ENCODE data around the gene PEPD. TPM values are rescaled to one million over a fixed set of nuclear protein-coding genes. Genes with fewer than 3 reads are reported as not detected.

Gene PEPD
- total RNA-seq, 1 experiment from 2014 or later, result 148 TPM

DNA sequence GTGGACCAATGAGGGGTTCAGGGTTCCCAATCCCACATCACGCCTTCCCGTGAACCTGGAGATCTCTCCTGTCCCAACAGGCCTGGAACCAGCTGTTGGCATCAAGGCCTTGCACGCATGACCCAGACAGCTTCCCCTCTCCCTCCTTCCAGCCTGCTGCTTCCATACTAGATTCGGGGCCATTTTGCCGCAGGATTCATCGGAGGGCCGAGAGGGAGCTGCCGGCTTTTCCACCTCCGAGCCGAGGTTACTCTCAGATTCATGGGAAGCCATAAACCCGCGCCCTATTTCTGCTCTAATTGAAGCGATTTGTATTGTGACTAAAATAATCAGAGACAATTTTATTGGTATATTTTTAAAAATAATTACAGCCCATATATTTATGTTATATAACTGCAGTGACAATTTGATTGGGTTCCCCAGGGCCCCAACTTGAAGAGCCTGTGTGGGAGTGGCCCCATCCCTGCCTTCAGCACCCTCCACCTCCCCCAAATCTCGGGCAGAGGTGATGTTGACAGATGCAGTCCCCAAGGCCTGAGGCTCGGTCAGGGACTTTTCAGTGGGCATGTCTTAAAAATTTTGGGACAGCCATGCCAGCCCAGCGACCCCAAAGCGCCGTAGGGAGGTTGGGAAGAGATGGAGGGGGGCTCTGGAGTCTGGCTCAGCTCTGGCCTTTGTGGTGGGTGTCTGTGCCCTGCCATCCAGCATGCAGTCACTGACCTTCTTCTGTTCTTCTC lies 30.8 kb upstream of the PEPD start:
- DNase-seq (ENCODE audit: low read depth), result no peak
- in situ Hi-C loops (cut with HindIII; ENCODE audit: low pct_unique_long_range_greater_than_20kb, low sequenced_read_pairs), result no loop called here

DNA sequence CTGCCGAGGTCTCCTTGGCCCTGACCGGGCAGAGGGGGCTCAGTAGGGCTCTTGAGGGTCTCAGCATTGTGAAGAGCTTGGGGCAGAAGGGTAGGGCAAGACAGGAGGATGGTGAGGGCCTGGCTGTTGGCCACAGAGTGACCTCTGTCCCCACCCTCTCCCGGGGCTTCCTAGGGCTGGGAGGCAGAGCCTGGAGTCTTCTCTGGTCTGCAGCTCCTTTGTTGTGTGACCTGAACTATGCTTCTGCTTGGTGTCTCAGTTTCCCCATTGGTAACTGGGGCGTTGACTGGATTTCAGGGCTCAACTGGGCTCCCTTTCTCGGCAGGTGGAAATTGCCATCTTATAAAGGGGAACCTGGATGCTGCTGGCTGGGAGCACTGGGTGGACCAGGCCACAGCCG lies 30.1 kb upstream of the PEPD start:
- DNase-seq (ENCODE audit: low read depth), result no peak
- in situ Hi-C loops (cut with HindIII; ENCODE audit: low pct_unique_long_range_greater_than_20kb, low sequenced_read_pairs), result no loop called here

DNA sequence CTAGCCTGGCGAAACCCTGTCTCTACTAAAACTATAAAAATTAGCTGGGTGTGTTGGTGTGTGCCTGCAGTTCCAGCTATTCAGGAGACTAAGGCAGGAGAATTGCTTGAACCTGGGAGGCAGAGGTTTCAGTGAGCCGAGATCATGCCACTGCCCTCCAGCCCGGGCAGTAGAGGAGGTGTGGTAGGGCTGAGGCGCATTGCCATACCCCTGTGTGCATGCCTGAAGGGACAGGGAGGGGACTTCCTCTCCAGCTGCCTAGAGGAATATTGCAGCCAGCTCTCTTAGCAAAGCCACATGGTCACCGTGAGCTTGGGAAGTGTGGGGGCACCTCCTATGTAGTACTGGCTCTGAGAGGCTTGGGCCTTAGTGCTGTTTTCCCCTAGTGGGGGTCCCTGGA lies 29.2 kb upstream of the PEPD start:
- in situ Hi-C loops (cut with HindIII; ENCODE audit: low pct_unique_long_range_greater_than_20kb, low sequenced_read_pairs), result no loop called here

DNA sequence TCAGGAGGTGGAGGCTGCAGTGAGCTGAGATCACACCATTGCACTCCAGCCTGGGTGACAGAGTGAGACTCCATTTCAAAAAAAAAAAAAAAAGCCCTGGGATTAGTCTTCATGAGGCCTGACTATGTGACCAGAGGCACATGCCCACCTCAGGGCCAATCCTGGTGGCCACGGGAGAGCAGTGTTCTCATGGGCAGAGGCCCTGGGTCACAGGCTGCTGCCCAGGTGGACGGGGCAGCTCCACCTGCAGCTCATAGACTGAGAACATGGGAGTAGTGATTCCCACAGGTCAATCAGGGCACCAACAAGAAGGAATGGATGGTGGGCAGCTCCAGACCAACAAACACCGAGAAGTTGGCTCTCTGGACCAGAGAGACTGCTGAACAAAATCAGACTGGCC lies 26.1 kb upstream of the PEPD start:
- in situ Hi-C loops (cut with HindIII; ENCODE audit: low pct_unique_long_range_greater_than_20kb, low sequenced_read_pairs), result no loop called here
- no peak for DNase-seq (ENCODE audit: low read depth)

More for the DNA sequence above, 29.2 kb upstream of the PEPD start:
- DNase-seq (ENCODE audit: low read depth), result no peak

DNA sequence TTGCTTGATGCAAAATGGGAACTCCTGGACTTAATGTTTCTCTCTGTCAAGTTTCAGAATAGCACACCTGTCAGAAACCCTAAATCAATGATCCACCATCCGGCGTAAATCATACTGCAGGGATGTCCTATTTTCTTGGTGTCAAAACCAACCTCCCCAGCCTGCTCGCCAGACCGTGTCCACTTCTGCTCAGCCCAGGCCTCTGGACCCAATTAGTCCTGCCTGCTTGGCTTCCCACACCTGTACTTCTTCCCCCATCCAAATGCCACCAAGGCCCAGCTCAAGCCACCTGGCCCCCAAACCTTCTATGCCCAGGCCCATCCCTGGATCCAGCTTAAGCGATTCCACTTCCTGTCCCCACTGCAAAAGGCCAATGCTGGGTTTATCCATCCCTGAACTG lies 25.1 kb upstream of the PEPD start:
- in situ Hi-C loops (cut with HindIII; ENCODE audit: low pct_unique_long_range_greater_than_20kb, low sequenced_read_pairs), result no loop called here
- no peak for DNase-seq (ENCODE audit: low read depth)

DNA sequence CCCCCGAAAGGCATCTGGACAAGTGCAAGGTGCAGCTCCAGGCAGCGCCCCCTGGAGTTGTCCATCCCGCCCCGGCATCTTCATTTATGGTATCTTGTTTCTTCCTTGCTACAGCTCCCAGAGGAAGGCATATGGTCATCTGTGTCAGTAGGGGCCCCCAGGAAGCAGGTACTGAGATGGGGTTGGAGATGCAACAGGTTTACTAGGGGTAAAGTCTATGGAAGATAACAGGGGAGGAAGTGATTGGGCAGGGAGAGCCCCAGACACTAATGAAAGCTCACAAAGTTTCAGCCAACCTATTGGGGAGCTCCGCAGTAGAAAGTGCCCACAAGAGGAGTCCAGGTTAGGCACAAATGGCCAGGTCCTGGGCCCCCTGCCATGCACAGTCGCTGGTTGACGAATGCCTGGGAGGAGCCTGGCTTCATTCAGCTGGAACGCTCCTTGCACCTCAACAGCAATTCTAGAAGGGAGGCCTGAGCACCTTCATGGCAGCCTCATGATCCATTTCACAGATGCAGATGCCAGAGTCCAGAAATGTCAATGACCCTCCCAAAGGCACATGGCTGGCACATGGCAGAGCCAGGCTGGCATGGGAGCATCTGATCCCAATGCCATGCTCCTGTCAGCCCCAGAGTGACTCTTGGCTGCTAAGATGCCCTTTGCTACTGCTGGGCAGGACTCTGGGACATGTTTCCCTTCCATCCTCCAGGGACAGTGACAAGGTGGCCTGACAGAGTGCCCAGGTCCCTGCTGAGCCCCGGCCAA lies 23.8 kb upstream of the PEPD start:
- DNase-seq (ENCODE audit: low read depth), result no peak
- in situ Hi-C loops (cut with HindIII; ENCODE audit: low pct_unique_long_range_greater_than_20kb, low sequenced_read_pairs), result no loop called here

DNA sequence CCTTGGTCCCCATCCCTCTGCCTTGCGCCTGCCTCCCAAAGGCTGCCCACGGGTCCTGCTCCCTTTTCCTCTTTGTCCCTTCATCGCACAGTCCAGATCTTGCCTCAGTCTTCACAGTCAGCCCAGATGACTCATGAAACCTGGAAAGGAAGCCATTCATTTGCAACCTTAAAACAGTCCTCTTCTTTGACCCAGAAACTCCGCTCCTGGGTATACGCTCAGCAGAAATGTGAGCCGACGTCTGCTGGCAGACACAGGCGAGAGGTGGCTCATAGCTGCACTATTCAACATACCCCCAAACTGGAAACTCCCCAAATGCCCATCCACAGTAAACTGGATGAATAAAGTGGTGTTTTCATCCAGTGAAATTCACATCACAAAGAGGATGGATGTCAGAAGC lies 13.6 kb upstream of the PEPD start:
- in situ Hi-C loops (cut with HindIII; ENCODE audit: low pct_unique_long_range_greater_than_20kb, low sequenced_read_pairs), result no loop called here
- DNase-seq (ENCODE audit: low read depth), result no peak

DNA sequence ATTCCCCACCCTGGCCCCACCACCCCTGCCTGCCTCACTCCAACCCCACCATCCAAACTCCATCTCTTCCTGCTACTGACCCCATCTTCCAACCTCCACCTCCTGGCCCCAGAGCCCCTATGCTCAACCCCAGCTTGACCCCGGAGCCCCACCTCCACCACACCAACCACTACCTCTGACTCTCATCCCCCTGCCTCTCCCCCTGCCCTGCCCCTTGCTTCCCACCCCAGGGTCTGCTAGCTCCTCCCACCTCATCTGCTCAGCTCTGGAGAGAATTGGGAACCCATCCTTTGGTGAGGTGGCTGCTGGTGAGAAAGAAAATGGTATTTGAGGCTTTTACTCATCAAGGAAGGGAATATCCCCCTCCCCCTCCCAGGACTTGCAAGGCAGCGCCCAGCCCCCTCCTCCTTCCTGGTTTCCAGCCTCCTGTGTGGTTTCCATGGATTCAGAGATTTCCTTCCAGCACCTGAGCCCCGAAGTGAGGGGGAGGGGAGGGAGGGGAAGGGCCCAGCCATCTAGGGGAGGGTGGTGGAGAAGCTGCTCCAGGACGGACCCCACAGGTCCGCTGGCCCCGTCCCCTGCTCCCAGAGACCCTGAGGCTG lies 11.4 kb upstream of the PEPD start:
- in situ Hi-C loops (cut with HindIII; ENCODE audit: low pct_unique_long_range_greater_than_20kb, low sequenced_read_pairs), result no loop called here

DNA sequence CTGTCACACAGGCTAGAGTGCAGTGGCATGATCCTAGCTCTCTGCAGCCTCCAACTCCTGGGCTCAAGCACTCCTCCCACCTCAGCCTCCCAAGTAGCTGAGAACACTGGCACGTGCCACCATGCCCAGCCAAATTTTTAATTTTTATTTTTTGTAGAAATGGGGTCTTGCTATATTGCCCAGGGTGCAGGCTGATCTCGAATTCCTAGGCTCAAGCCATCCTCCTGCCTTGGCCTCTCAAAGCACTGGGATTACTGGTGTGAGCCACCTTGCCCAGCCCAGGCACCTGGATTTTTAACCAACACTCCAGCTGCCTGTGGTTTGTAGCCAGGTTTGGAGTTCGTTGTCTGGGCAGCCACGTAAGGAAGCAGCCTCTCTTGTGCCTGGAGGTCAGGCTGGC lies 9.3 kb upstream of the PEPD start:
- DNase-seq (ENCODE audit: low read depth), result no peak
- in situ Hi-C loops (cut with HindIII; ENCODE audit: low pct_unique_long_range_greater_than_20kb, low sequenced_read_pairs), result no loop called here

More for the DNA sequence above, 11.4 kb upstream of the PEPD start:
- DNase-seq (ENCODE audit: low read depth), result no peak

DNA sequence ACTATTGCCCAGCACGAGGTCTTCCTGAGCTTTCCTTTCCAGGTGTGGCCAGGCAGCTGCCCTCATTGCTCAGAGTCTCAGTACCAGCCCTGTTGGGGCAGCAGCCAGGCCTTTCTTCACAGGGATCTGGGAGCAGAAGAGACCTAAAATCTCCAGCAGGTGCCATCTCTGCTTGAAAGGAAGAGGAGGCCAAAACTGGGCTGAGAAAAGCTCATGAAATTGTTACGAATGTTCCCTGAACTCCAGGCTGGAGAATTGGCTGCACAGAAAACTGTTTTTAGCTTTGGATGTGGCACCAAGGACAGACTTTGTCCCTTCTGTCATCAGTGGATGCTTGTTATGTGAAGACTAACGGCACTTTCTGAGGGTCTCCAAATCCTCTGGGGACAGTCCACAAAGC lies 8.7 kb upstream of the PEPD start:
- no peak for DNase-seq (ENCODE audit: low read depth)
- in situ Hi-C loops (cut with HindIII; ENCODE audit: low pct_unique_long_range_greater_than_20kb, low sequenced_read_pairs), result no loop called here

DNA sequence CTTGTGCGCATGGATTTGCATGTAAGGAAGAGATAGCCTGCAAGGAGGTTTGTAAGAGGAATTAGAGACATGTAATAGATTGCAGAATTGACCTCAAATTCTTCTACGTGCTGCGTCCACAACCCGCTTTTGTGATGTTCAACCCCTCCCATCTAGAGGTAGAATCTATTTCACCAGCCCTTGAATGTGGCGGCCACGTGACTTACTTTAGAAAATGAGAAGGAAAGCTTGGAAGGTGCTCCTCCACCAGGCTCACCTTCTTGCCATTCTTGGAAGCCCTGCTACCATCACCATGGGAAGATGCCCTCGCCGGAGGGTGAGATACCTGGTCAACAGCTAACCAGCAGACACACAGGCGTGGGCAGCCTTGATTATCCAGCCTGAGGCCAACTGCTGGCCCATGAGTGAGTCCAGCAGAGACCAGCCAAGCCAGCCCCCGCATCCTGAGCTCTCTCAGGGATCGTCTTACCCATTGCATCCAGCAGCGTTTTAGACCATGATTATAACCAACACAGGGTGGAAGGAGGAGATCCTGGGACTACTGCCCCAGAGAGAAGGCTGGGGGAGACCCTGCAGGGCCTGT lies 7.6 kb upstream of the PEPD start:
- no peak for DNase-seq (ENCODE audit: low read depth)
- in situ Hi-C loops (cut with HindIII; ENCODE audit: low pct_unique_long_range_greater_than_20kb, low sequenced_read_pairs), result no loop called here

DNA sequence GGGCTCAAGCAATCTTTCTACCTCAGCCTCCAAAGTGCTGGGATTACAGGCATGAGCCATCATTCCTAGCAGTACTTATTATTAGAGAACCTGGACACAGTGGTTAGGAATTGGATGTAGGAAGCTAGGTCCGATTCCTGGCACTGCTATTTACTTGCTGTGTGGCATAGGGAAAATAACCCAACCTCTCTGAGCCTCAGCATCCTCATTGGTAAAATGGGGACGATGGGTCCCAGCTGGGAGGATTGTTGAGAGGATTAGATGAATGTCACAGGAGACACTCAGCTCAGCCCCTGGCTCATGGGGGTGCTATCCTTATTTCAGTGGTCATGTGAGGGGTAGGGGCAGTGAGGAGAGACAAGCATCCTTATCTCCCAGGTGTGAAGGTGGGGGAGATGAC lies 6.8 kb upstream of the PEPD start:
- in situ Hi-C loops (cut with HindIII; ENCODE audit: low pct_unique_long_range_greater_than_20kb, low sequenced_read_pairs), result no loop called here

DNA sequence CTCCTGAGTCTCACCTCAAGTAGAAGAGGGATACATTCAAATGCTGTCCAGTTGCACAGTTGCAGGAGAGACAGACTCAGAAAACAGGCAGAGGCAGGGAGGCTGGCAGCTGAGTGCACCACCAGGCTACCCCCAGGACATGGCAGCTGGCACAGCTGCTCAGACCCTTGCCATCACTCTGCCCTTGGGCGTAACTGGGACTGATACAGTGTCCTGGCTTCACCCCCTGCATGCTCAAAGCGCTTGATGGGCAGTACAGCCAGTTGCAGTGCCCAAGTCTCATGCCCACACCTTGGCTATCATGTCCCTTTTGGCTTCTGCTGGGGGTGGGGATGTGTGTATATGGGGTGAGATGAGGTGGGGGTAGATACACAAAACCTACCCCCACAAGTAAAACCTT lies 5.5 kb upstream of the PEPD start:
- no peak for DNase-seq (ENCODE audit: low read depth)
- in situ Hi-C loops (cut with HindIII; ENCODE audit: low pct_unique_long_range_greater_than_20kb, low sequenced_read_pairs), result no loop called here

More for the DNA sequence above, 6.8 kb upstream of the PEPD start:
- no peak for DNase-seq (ENCODE audit: low read depth)

DNA sequence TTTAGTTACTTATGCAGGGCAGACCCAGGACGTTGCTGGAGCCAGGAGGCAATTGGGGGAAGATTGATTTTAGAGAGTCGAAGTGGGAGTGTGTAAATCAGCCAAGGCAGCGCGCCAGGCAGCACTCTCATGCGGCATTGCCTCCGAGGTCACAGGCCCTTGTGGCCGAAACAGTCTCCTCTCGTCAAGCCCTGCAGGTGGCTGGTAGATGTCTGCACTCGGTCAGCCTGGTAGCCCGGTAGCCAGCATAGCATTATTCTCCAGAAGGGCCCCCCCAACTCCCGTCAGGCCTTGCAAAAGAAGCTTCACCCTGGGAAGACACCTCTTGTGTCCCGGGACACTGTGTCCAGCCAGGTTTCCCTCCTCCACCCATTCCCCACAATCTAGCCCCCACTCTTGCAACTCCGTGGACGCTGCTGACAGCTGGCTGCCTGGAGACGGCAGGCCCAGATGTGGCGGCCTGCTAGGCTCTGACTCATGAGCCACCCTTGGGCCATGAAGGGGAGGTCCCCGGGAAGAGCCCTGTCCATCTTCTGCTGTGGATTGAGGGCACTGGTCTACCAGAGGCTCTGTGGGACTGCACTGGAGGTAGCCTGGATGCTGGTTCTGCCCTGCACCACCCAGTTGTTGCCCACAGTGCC lies 2.6 kb upstream of the PEPD start:
- no peak for DNase-seq (ENCODE audit: low read depth)
- in situ Hi-C loops (cut with HindIII; ENCODE audit: low pct_unique_long_range_greater_than_20kb, low sequenced_read_pairs), result no loop called here

DNA sequence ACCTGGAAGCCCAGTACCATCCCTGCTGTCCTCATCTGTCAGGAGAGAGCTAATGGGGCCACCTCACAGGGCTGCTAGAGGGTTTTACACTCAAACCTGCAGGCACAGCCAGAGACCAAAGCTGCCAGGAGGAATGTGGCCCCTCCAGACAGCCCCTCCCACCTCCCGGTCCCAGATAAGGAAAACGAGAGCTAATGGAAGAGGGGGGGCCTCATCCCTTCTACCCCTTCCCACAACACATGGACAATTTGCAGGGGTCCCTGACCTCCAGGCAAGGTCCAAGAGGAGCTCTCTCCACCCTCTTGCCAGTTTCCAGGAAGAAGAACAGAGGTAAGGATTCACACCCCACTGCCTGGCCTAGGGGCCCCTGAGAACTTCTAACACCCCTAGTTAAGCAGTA lies 1.6 kb upstream of the PEPD start:
- in situ Hi-C loops (cut with HindIII; ENCODE audit: low pct_unique_long_range_greater_than_20kb, low sequenced_read_pairs), result no loop called here
- DNase-seq (ENCODE audit: low read depth), result no peak

DNA sequence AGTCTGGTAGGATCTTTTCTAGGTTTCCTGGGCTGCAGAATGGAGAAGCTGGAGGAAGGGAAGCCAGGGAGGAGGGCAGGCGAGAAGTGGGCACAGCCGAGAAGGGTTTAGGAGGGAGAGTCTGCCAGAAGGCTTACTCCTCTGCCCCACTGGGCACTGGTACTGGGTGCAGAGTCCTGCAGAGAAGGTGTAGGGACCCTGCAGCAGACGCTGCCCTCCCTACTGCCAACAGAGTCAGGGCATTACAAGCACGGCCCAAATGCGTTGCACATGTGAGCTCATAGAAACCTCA lies 726 bp upstream of the PEPD start:
- in situ Hi-C loops (cut with HindIII; ENCODE audit: low pct_unique_long_range_greater_than_20kb, low sequenced_read_pairs), result no loop called here

DNA sequence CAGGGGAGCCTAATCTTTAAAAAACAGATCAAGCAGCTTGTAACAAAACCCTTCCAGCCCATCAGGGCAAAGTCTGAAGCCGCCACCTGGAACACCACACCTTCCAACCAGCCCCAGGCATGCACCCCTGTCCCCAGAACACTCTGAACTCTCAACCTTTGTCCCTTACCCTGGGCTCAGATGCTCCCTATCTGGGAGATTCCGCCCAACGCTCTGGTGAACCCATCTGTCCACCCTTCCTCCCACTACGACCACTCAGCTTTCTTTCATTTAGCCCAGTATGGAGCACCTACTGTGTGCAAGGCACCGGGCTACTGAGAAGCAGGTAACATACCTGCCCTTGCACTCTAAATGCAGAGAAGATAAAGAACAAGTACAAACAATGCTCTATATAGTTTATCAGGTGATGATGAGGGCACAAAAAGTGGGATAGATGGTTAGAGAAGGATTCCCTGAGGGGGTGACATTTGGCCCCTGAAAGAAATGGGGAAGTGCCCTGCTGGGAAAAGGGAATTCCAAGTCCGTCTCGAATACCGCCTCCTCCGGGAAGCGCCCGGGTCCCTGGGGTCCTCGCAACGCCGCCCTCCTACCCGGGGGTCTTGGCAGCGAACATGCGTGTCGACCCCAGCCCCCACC lies 629 bp downstream of the PEPD start:
- no peak for DNase-seq (ENCODE audit: low read depth)
- in situ Hi-C loops (cut with HindIII; ENCODE audit: low pct_unique_long_range_greater_than_20kb, low sequenced_read_pairs), result no loop called here

More for the DNA sequence above, 726 bp upstream of the PEPD start:
- DNase-seq (ENCODE audit: low read depth), result no peak

DNA sequence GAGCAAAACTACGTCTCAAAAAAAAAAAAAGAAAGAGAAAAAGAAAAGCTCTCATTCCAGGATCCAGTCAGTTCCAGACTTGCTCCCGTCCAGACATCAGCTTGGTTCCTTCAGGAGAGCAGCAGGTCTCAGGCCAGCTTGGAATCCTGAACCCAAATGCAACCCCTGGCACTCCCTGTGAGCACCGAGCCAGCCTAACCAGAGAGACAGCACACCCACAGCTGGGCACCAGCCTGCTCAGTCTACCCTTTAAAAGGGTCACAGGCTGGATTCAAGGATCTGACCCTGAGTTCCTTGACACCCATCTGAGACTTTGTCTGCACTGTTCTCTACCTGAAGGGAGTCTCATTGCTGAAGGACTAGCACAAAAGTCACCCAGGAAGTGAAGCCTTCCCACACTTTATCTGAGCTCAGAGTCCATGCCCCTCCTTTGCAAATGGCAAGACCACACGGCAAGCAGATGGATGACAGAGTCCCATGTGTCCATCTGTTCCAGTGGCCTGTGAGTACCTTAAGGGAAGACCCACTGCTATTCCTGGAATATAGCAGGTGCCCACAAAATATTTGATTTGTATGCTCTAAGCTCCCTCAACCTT lies 1.4 kb downstream of the PEPD start:
- in situ Hi-C loops (cut with HindIII; ENCODE audit: low pct_unique_long_range_greater_than_20kb, low sequenced_read_pairs), result no loop called here
- DNase-seq (ENCODE audit: low read depth), result no peak

All from Caki2 (cell line).